ENCODE data around the gene ZFP91. TPM values are rescaled to one million over a fixed set of nuclear protein-coding genes. Genes with fewer than 3 reads are reported as not detected.

Gene ZFP91
- total and polyA plus RNA-seq, 9 of the 15 experiments (the other 6 are each of a cell fraction or from before 2014, with no cell fraction given) = 17.6 to 58.3 (median 34.0) TPM

GRCh38 chr11:58579192-58580129 lies 598 bp downstream of the ZFP91 start (continued):
- TF ChIP-seq E2F6 (IDR thresholded peaks at IDR 0.05; ENCODE audit: borderline replicate concordance in 1 of 2, extremely low read depth in 1 of 2, insufficient read depth in 1 of 2, insufficient read length in 1 of 2, low read depth in 1 of 2, low read length in 1 of 2, poor library complexity in 1 of 2, severe bottlenecking in 1 of 2) = peak; percentile 91 to 94
- TF ChIP-seq UBTF (IDR thresholded peaks at IDR 0.05; ENCODE audit: borderline replicate concordance in 1 of 2, low read depth in 2 of 2, low read length in 2 of 2) = peak; percentile 10 to 65; a peak in 1 of 4 replicates
- TF ChIP-seq MLLT1 (IDR thresholded peaks at IDR 0.05) = peak; percentile 93 to 95
- no peak for TF ChIP-seq ZNF23 (CRISPR knock-in tag; IDR thresholded peaks at IDR 0.05)
- no peak for TF ChIP-seq STAT5B (CRISPR knock-in tag; IDR thresholded peaks at IDR 0.05)
- TF ChIP-seq ZBTB5 (IDR thresholded peaks at IDR 0.05) = no peak
- TF ChIP-seq RFX1 (IDR thresholded peaks at IDR 0.05) = peak; percentile 15; the same call in 1 of the 2 replicates
- TF ChIP-seq DEAF1 (CRISPR knock-in tag; IDR thresholded peaks at IDR 0.05) = no peak
- TF ChIP-seq THRB (CRISPR knock-in tag; conservative IDR thresholded peaks at IDR 0.05) = peak; percentile 90; the same call in 1 of the 2 replicates
- TF ChIP-seq GTF2B (IDR thresholded peaks at IDR 0.05; ENCODE audit: extremely low read depth, insufficient read length) = no peak
- no peak for TF ChIP-seq BRF1 (IDR thresholded peaks at IDR 0.05; ENCODE audit: borderline replicate concordance, extremely low read depth, insufficient read length)
- peak; percentile 62 for TF ChIP-seq HNRNPLL (IDR thresholded peaks at IDR 0.05; ENCODE audit: low read depth, low read length, poor library complexity, severe bottlenecking)

Measured in K562 (cell line).